Colonic mucosa (tissue), 4 donors: ENCODE measurements around the gene SAMD14. TPM values are rescaled to one million over a fixed set of nuclear protein-coding genes. Genes with fewer than 3 reads are reported as not detected.

Experiments
- DNase-seq: peaks from one replicate; pipeline ENCODE4 v3.0.0-alpha.2; 2020
- H3K27ac ChIP-seq: fragments of 200-600 bp; one replicate; pipeline ENCODE4 v1.8.0; 2021
- H3K27me3 ChIP-seq: fragments of 200-600 bp; one replicate; pipeline ENCODE4 v1.8.0; 2021
- H3K36me3 ChIP-seq: fragments of 200-600 bp; one replicate; pipeline ENCODE4 v1.8.0; 2021
- H3K4me1 ChIP-seq: fragments of 200-600 bp; one replicate; pipeline ENCODE4 v1.8.0; 2021; ENCODE audit warnings: mild to moderate bottlenecking
- H3K4me3 ChIP-seq: fragments of 200-600 bp; one replicate; pipeline ENCODE4 v1.8.0; 2021
- H3K9ac ChIP-seq, 2 donors: one replicate each; pipeline ENCODE4 v1.7.0; 2013; ENCODE audit warnings: control low read depth in 2 of 2, low read depth in 2 of 2, low read length in 2 of 2
- H3K9me3 ChIP-seq: fragments of 200-600 bp; one replicate; pipeline ENCODE4 v1.8.0; 2021
- intact Hi-C: fragments of 100-400 bp; cut with DNase I; formaldehyde crosslinking; loops from one replicate; pipeline ENCODE4 v1.14.1; 2022
- total RNA-seq, 2 donors: library from RNA; stranded (reverse); fragmentation: NEBNext Ultra II Directional in 1 of 2; extraction: Animal tissue kit (Norgen Biotek cat#: 25700) in 1 of 2; gene quantifications; one replicate each; pipeline ENCODE4 v1.2.1, GENCODE V29; 2021
- TF ChIP-seq, protein P1 (sequence below): fragments of 200-600 bp; IDR thresholded peaks from one replicate; pipeline ENCODE4 v1.8.0; 2022; ENCODE audit warnings: antibody characterized with exemption, mild to moderate bottlenecking
- donor health status: healthy.
- donor health status: DM: no; HTN: no; CAD: no.
- donor health status: DM: no; HTN: no; CAD: no.

The SAMD14 gene
- total RNA-seq, 2 donors from 2014 or later, result 0.77 to 2.3 TPM

DNA sequence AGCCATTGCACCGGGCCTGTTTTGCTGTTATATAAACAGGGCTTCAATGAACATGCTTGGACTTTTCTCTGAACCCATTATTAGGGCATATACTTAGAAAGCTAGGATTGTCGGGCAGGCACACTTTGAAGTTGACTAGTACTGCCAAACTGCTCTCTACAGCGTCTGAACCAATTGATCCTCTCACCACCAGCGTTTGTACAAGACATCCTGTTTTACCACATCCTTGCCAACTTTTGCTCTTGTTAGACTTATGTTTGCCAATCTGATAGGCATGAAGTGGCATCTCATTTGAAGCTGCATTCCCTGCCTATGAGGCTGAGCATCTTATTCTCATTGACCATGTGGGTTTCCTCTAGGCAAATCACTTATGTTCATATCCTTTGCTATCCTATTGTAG is 27.9 kb upstream of the SAMD14 start:
- Histone ChIP-seq H3K9ac (no peak overlapping the region), H3K27ac (no peak overlapping the region), H3K4me1 (peaks cover 5% of the 10 kb centered on the region), H3K27me3 (no peaks in the 10 kb centered on the region), H3K36me3 (no peaks in the 10 kb centered on the region), H3K4me3 (no peak overlapping the region), H3K9me3 (no peaks in the 10 kb centered on the region)
- DNase-seq, result no peak
- intact Hi-C loops, result no loop called here
- TF ChIP-seq, protein P1, sequence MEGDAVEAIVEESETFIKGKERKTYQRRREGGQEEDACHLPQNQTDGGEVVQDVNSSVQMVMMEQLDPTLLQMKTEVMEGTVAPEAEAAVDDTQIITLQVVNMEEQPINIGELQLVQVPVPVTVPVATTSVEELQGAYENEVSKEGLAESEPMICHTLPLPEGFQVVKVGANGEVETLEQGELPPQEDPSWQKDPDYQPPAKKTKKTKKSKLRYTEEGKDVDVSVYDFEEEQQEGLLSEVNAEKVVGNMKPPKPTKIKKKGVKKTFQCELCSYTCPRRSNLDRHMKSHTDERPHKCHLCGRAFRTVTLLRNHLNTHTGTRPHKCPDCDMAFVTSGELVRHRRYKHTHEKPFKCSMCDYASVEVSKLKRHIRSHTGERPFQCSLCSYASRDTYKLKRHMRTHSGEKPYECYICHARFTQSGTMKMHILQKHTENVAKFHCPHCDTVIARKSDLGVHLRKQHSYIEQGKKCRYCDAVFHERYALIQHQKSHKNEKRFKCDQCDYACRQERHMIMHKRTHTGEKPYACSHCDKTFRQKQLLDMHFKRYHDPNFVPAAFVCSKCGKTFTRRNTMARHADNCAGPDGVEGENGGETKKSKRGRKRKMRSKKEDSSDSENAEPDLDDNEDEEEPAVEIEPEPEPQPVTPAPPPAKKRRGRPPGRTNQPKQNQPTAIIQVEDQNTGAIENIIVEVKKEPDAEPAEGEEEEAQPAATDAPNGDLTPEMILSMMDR, result no peak

DNA sequence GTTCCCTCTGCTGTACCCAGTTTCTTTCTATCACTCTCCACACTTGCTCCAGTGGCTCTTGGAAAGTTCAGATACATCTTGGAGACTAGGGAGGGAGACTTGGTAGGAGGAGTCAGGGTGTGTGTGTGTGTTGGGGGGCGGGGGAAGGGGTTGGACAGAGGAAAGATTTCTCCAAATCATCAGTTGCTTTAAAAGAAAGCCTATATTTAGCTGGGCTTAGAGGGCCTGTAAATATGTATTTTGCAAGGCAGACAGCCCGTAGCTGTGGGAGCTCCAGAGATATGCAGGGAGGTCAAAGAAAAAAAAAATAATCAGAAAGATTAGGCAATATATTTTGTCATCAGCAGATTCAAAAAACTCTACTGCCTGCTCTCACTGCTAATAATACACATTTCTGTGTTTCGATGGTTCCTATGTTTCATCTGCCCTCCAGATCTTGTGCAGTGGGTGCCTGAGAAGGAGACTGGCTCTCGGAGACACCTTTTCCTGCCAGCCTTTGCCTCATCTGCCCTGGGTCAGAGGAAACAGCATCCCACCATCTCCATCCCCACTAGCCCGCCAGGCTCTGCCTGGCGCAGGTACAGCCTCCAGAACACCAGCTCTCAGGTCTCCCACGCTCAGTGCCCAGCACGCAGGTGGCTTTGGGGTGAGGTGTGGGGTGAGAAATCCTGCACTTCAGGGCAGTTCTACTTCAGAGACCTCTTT is 25.3 kb upstream of the SAMD14 start:
- Histone ChIP-seq H3K4me3 (no peak overlapping the region), H3K36me3 (no peaks in the 10 kb centered on the region), H3K4me1 (no peaks in the 10 kb centered on the region), H3K27me3 (no peaks in the 10 kb centered on the region), H3K27ac (peak overlapping the region; percentile 24), H3K9ac (peak overlapping the region in 1 of 2 donors; percentile 57), H3K9me3 (no peaks in the 10 kb centered on the region)
- DNase-seq, result no peak
- intact Hi-C loops, result no loop called here
- TF ChIP-seq, protein P1, result no peak

DNA sequence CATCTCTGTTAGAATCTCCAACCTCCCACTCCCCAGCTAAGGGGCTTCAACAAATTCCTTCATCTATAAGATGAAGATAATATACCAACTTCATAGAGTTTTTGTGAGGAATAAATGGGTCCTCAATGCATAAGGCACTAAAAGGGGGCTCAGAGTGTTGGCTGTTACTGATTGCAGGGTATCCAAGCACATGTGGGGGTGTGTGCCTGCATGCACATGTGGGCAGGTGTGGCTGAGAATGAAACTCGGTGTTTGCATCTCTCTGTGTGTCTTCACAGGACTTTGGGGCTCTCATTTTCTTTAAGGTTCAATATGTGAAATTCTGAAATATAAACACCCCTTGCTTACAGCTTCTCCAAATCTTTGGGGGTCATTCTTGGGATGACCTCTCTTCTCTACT is 24.6 kb upstream of the SAMD14 start:
- H3K4me1 ChIP-seq, result no peaks in the 10 kb centered on the region
- H3K27ac ChIP-seq, result no peak overlapping the region
- no peak for DNase-seq
- TF ChIP-seq, protein P1, result no peak
- peak overlapping the region in 1 of 2 donors; percentile 57 for H3K9ac ChIP-seq
- no peaks in the 10 kb centered on the region for H3K27me3 ChIP-seq
- intact Hi-C loops, result loop anchor here (5.0 kb wide), 1 partner anchor 57 kb away; the partner anchor contains the start of gene PDK2
- no peak overlapping the region for H3K4me3 ChIP-seq
- H3K9me3 ChIP-seq, result no peaks in the 10 kb centered on the region
- H3K36me3 ChIP-seq, result no peaks in the 10 kb centered on the region

DNA sequence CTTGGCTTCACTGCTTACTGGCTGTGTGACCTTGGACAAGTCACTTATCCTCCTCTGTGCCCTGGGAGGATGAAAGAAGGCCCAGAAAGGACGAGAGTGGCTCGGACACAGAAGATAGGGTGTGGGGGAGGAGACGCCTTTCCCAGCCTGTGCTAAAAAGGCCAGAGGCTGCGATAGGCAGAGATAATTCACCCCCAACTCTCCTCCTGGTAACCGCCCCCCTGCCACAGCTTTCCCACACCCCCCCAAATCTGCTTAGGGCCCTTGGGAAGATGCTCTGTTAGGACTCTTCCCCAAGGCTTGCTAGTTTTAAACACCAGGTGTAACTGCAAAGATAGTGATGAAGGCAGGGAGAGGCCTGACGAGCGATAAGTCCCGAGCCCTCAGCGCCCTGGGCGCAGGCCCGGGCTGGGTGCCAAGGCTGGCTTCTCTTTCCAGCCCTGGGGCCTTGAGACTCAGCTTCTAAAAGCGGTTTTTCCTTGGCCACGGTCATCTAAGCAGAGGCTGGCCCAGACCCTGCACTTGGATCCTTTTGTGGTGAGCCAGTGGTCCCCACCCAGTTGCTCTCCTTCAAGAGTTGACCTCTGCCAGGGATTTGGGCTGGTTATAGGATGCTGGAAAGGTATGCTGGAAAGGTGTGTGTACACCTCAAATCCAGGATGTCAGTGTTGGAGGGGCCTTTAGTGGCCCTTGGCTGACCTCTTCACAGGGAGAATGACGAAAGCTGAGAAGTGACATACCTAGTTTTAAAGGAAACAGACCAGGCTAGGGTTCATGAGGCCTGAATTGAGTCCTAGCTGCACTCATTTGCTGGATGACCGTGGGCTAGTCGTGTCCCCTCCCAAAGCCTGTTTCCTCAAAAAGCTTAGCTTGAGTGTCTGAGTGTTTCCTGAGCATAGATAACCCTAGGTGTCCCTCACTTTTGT is 24.0 kb upstream of the SAMD14 start:
- no peak for DNase-seq
- peak overlapping the region in 1 of 2 donors; percentile 20 for H3K9ac ChIP-seq
- H3K9me3 ChIP-seq, result no peaks in the 10 kb centered on the region
- no peak overlapping the region for H3K4me3 ChIP-seq
- intact Hi-C loops, result loop anchor here (5.0 kb wide), 1 partner anchor 57 kb away; the partner anchor contains the start of gene PDK2
- H3K27ac ChIP-seq, result no peak overlapping the region
- no peaks in the 10 kb centered on the region for H3K36me3 ChIP-seq
- no peaks in the 10 kb centered on the region for H3K4me1 ChIP-seq
- TF ChIP-seq, protein P1, result no peak
- no peaks in the 10 kb centered on the region for H3K27me3 ChIP-seq

DNA sequence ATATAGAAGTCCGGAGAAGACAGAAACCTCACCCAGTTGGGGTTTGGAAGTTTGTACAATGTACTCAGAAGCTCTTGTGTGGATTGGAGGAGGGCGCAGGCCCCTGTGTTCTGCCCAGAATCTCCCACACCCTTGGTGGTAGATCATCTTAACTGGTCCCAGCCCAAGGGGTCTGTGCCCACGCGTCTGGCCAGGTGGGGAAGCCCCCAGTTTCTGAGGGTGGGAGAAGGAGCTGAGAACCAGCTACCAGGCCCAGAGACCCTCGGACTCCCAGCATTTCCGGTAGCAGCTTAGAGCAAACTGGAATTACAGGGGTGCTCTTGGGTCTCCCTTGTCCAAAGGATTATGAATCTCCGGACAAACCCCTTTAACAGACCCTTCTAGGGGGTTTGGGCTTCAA is 22.8 kb upstream of the SAMD14 start:
- Histone ChIP-seq H3K27ac (peak overlapping the region; percentile 91), H3K4me3 (no peak overlapping the region), H3K4me1 (no peaks in the 10 kb centered on the region), H3K9me3 (no peaks in the 10 kb centered on the region), H3K36me3 (no peaks in the 10 kb centered on the region), H3K27me3 (no peaks in the 10 kb centered on the region), H3K9ac (peak overlapping the region in 1 of 2 donors; percentile 88)
- intact Hi-C loops, result loop anchor here (5.0 kb wide), 1 partner anchor 55 kb away; the partner anchor contains the start of gene PDK2
- TF ChIP-seq, protein P1, result no peak
- DNase-seq, result no peak
